Left lung (tissue), 10 donors: ENCODE results near the gene ROBO3. TPM values are rescaled to one million over a fixed set of nuclear protein-coding genes. Genes with fewer than 3 reads are reported as not detected.

Experiments
- ATAC-seq: fragments of 200-7000 bp; cut with Tn5 transposase; one replicate; pipeline ENCODE4 v1.9.1; 2020; ENCODE audit warnings: moderate library complexity
- DNase-seq, 4 donors: peaks; one replicate each; pipeline ENCODE4 v3.0.0-alpha.2; 2013 to 2020
- H3K27ac ChIP-seq, 2 donors: fragments of 200-600 bp; sonication (generic) in 1 of 2; one replicate each; pipeline versions ENCODE4 v1.5.0 to v1.8.0; 2020 to 2021
- H3K27me3 ChIP-seq, 2 donors: fragments of 200-600 bp; sonication (generic) in 1 of 2; one replicate each; pipeline versions ENCODE4 v1.5.0 to v1.8.0; 2020 to 2021
- H3K36me3 ChIP-seq, 2 donors: fragments of 200-600 bp; sonication (generic) in 1 of 2; one replicate each; pipeline versions ENCODE4 v1.5.0 to v1.8.0; 2020 to 2021
- H3K4me1 ChIP-seq, 2 donors: fragments of 200-600 bp; one replicate each; pipeline ENCODE4 v1.8.0; 2021
- H3K4me3 ChIP-seq, 2 donors: fragments of 200-600 bp; sonication (generic) in 1 of 2; one replicate each; pipeline versions ENCODE4 v1.5.0 to v1.8.0; 2020 to 2021; ENCODE audit warnings: mild to moderate bottlenecking in 1 of 2
- H3K9me3 ChIP-seq, 2 donors: fragments of 200-600 bp; sonication (generic) in 1 of 2; one replicate each; pipeline versions ENCODE4 v1.5.0 to v1.8.0; 2020 to 2021
- CTCF ChIP-seq, 2 donors: fragments of 200-600 bp; sonication (generic) in 1 of 2; IDR thresholded peaks; one replicate each; pipeline versions ENCODE4 v1.5.0 to v1.8.0; 2021; ENCODE audit warnings: antibody characterized with exemption in 2 of 2
- intact Hi-C, 2 donors: fragments of 100-400 bp; cut with DNase I; formaldehyde crosslinking; loops; one replicate each; pipeline versions ENCODE4 v1.11.2 to v1.14.2; 2022
- polyA plus RNA-seq, 6 donors: library from polyadenylated mRNA; unstranded; fragments of 120-200 nt; gene quantifications; one replicate each; pipeline ENCODE4 v1.2.1, GENCODE V29; 2013; ENCODE audit not compliant: insufficient read length in 6 of 6
- total RNA-seq, 2 donors: library from RNA; stranded (reverse); fragmentation: NEBNext Ultra II Directional; extraction: Animal tissue kit (Norgen Biotek cat#: 25700); gene quantifications; one replicate each; pipeline ENCODE4 v1.2.1, GENCODE V29; 2021
- donor health status: DM: no; HTN: yes; CAD: no.
- donor health status: DM: no; HTN: no; CAD: no.

Gene ROBO3
- total and polyA plus RNA-seq, 8 donors = 11.0 to 54.8 (median 43.7) TPM

- DNase-seq (peak in 1 of 4 donors; percentile 79), ATAC-seq (no peak)
- H3K27me3 ChIP-seq = peaks cover 58 to 87% of the 10 kb centered on the region in 2 donors
- no peak overlapping the region for H3K27ac ChIP-seq
- peaks cover 21 to 32% of the 10 kb centered on the region in 2 donors for H3K4me1 ChIP-seq
- no peak for TF ChIP-seq CTCF (IDR thresholded peaks at IDR 0.05)
- no peaks in the 10 kb centered on the region for H3K36me3 ChIP-seq
- intact Hi-C loops = loop anchor here in 1 of 2 donors (5.0 kb wide), 1 partner anchor 172 kb away; no protein-coding TSS in a partner anchor
- peak overlapping the region; percentile 13 to 20 for H3K4me3 ChIP-seq
- no peaks in the 10 kb centered on the region for H3K9me3 ChIP-seq
Measured at GRCh38 chr11:124839128-124839971, 25.9 kb upstream of the ROBO3 start.

- ATAC-seq (no peak), DNase-seq (no peak)
Measured at GRCh38 chr11:124839972-124840621, 25.1 kb upstream of the ROBO3 start.

GRCh38 chr11:124840666-124841065, 24.6 kb upstream of the ROBO3 start:
- H3K27me3 ChIP-seq = peaks cover 71 to 94% of the 10 kb centered on the region in 2 donors
- H3K36me3 ChIP-seq = no peaks in the 10 kb centered on the region
- intact Hi-C loops = no loop called here
- H3K4me3 ChIP-seq = no peak overlapping the region
- no peaks in the 10 kb centered on the region for H3K9me3 ChIP-seq
- peaks cover 21 to 32% of the 10 kb centered on the region in 2 donors for H3K4me1 ChIP-seq
- no peak for ATAC-seq
- DNase-seq = no peak
- TF ChIP-seq CTCF (IDR thresholded peaks at IDR 0.05) = no peak
- H3K27ac ChIP-seq = no peak overlapping the region

More at GRCh38 chr11:124839972-124840621, 25.1 kb upstream of the ROBO3 start:
- Histone ChIP-seq H3K27ac (no peak overlapping the region), H3K4me1 (peaks cover 21 to 32% of the 10 kb centered on the region in 2 donors), H3K27me3 (peaks cover 65 to 94% of the 10 kb centered on the region in 2 donors), H3K36me3 (no peaks in the 10 kb centered on the region), H3K9me3 (no peaks in the 10 kb centered on the region), H3K4me3 (peak overlapping the region in 1 of 2 donors; percentile 20)
- no peak for TF ChIP-seq CTCF (IDR thresholded peaks at IDR 0.05)
- intact Hi-C loops = loop anchor here in 1 of 2 donors (5.0 kb wide), 1 partner anchor 173 kb away; no protein-coding TSS in a partner anchor

- H3K27me3 ChIP-seq = peaks cover 76 to 94% of the 10 kb centered on the region in 2 donors
- TF ChIP-seq CTCF (IDR thresholded peaks at IDR 0.05) = no peak
Measured at GRCh38 chr11:124841201-124841600, 24.0 kb upstream of the ROBO3 start.

GRCh38 chr11:124841840-124842239, 23.4 kb upstream of the ROBO3 start:
- Histone ChIP-seq H3K9me3 (no peaks in the 10 kb centered on the region), H3K4me1 (peaks cover 21 to 28% of the 10 kb centered on the region in 2 donors), H3K4me3 (no peak overlapping the region), H3K27me3 (peaks cover 80 to 97% of the 10 kb centered on the region in 2 donors), H3K36me3 (no peaks in the 10 kb centered on the region), H3K27ac (no peak overlapping the region)
- DNase-seq = peak in 2 of 4 donors; percentile 41 to 50
- peak; percentile 35 for ATAC-seq
- no peak for TF ChIP-seq CTCF (IDR thresholded peaks at IDR 0.05)
- intact Hi-C loops = no loop called here

More at GRCh38 chr11:124841201-124841600, 24.0 kb upstream of the ROBO3 start:
- no peak for DNase-seq
- no peaks in the 10 kb centered on the region for H3K36me3 ChIP-seq
- no peak overlapping the region for H3K4me3 ChIP-seq
- no peaks in the 10 kb centered on the region for H3K9me3 ChIP-seq
- intact Hi-C loops = no loop called here
- H3K4me1 ChIP-seq = peaks cover 21 to 32% of the 10 kb centered on the region in 2 donors
- H3K27ac ChIP-seq = no peak overlapping the region
- no peak for ATAC-seq
